WERI-Rb-1 (cell line): ENCODE results near the gene NAA16.

Experiments
- DNase-seq: peaks from one replicate; pipeline ENCODE4 v3.0.0-alpha.2; 2020
- H3K27ac ChIP-seq: fragments of 250-450 bp; sonication (Bioruptor Pico); 2 replicates; pipeline ENCODE4 v1.5.1; 2020; ENCODE audit warnings: mild to moderate bottlenecking, moderate library complexity
- H3K27me3 ChIP-seq: fragments of 250-450 bp; sonication (Bioruptor Pico); 2 replicates; pipeline ENCODE4 v1.5.1; 2021; ENCODE audit warnings: mild to moderate bottlenecking, low read depth, moderate library complexity; ENCODE audit not compliant: insufficient read depth, severe bottlenecking
- H3K36me3 ChIP-seq: fragments of 250-450 bp; sonication (Bioruptor Pico); 2 replicates; pipeline ENCODE4 v1.5.1; 2020; ENCODE audit warnings: mild to moderate bottlenecking, moderate library complexity
- H3K4me3 ChIP-seq: 2 replicates; pipeline ENCODE4 v1.5.1; 2011; ENCODE audit warnings: low read depth, mild to moderate bottlenecking, control low read depth, low read length
- H3K9me3 ChIP-seq: fragments of 250-450 bp; sonication (Bioruptor Pico); 2 replicates; pipeline ENCODE4 v1.5.1; 2021; ENCODE audit warnings: mild to moderate bottlenecking, moderate library complexity; ENCODE audit not compliant: severe bottlenecking
- CTCF ChIP-seq: IDR thresholded peaks from 2 replicates; pipeline ENCODE4 v1.5.1; 2011; ENCODE audit warnings: low read depth, mild to moderate bottlenecking, control low read depth, inconsistent platforms, low read length

The NAA16 gene

GRCh38 chr13:41398494-41399170 is 87.6 kb downstream of the NAA16 start:
- DNase-seq = no peak
- no peak overlapping the region for H3K4me3 ChIP-seq
- no peaks in the 10 kb centered on the region for H3K9me3 ChIP-seq
- no peak for TF ChIP-seq CTCF
- no peaks in the 10 kb centered on the region for H3K27me3 ChIP-seq
- no peak overlapping the region for H3K27ac ChIP-seq
- H3K36me3 ChIP-seq = no peaks in the 10 kb centered on the region

GRCh38 chr13:41401366-41401765 is 90.3 kb downstream of the NAA16 start:
- DNase-seq = no peak
- Histone ChIP-seq H3K36me3 (no peaks in the 10 kb centered on the region), H3K27ac (no peak overlapping the region), H3K27me3 (no peaks in the 10 kb centered on the region), H3K9me3 (no peaks in the 10 kb centered on the region), H3K4me3 (no peak overlapping the region)
- no peak for TF ChIP-seq CTCF

DNA sequence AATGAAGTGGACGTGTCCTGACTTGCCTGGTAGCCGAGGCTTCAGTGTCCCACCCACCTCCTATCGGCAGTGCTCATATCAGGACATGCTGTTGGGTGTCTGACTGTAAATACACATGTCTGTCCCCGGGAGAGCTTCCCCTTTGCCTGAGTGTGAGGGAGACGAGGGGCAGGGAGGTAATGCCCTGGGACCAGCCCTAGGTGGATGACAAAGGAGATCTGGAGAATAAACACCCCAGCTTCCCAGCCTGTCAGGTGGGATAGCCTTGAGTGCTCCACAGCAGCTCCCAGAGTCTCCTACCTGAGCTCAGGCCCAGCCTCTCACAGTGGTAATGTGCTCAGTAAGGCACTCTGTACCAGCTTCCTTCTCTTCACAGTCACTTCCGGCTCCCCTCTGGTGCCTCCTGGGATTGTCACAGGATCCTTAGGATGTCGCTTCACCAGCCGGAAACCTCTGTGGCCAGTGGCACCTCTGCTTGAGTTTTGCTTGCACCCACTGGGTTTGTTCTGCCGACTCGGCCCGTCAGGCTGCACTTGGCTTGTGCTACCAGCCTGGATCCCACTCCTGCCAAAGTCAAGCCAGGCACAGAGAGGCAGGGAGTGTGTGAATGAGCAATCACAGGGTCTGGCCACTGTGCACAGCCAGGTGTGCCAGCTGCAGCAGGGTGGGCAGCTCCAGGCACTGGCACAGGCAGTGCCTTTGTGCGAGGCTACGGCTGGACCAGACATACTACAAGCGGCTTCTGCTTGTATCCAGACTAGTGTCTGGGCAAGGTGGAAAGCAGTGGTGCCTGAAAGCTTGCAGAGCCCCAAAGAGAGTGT is 91.8 kb downstream of the NAA16 start:
- no peak overlapping the region for H3K27ac ChIP-seq
- no peaks in the 10 kb centered on the region for H3K36me3 ChIP-seq
- peak; percentile 8 for DNase-seq
- no peaks in the 10 kb centered on the region for H3K27me3 ChIP-seq
- no peak for TF ChIP-seq CTCF
- no peak overlapping the region for H3K4me3 ChIP-seq
- no peaks in the 10 kb centered on the region for H3K9me3 ChIP-seq

GRCh38 chr13:41403983-41404382 is 92.9 kb downstream of the NAA16 start:
- Histone ChIP-seq H3K27me3 (no peaks in the 10 kb centered on the region), H3K36me3 (no peaks in the 10 kb centered on the region), H3K27ac (no peak overlapping the region), H3K4me3 (no peak overlapping the region), H3K9me3 (no peaks in the 10 kb centered on the region)
- DNase-seq = no peak
- TF ChIP-seq CTCF = no peak

DNA sequence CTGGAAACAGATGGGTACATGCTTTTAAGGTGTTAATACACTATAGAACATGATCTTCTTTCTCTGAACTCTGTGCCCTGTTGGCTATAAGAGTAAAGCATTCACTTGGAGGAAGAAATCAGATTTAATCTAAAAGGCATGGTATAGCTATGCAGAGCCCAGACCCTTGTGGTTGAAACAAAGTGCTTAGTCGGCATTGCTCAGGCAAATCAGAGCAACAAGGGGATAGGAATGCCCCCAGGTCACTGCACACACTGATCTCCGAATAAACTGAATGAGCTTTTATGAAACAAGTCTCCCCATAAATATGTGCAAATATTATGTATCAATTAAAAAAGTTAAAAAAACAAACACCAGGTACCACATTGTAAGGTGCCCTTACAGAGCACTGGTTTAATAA is 94.3 kb downstream of the NAA16 start:
- DNase-seq = no peak
- H3K27me3 ChIP-seq = no peaks in the 10 kb centered on the region
- H3K4me3 ChIP-seq = no peak overlapping the region
- no peak overlapping the region for H3K27ac ChIP-seq
- no peak for TF ChIP-seq CTCF
- H3K36me3 ChIP-seq = no peaks in the 10 kb centered on the region
- H3K9me3 ChIP-seq = no peaks in the 10 kb centered on the region
